HG03060 (cell line): ENCODE data around the gene EGFL7.

Source experiments
- ATAC-seq: cut with Tn5 transposase; IDR thresholded peaks from one replicate; pipeline ENCODE4 v1.9.1; 2021; ENCODE audit warnings: low read depth, moderate number of reproducible peaks; ENCODE audit not compliant: unreplicated experiment

EGFL7 gene

DNA sequence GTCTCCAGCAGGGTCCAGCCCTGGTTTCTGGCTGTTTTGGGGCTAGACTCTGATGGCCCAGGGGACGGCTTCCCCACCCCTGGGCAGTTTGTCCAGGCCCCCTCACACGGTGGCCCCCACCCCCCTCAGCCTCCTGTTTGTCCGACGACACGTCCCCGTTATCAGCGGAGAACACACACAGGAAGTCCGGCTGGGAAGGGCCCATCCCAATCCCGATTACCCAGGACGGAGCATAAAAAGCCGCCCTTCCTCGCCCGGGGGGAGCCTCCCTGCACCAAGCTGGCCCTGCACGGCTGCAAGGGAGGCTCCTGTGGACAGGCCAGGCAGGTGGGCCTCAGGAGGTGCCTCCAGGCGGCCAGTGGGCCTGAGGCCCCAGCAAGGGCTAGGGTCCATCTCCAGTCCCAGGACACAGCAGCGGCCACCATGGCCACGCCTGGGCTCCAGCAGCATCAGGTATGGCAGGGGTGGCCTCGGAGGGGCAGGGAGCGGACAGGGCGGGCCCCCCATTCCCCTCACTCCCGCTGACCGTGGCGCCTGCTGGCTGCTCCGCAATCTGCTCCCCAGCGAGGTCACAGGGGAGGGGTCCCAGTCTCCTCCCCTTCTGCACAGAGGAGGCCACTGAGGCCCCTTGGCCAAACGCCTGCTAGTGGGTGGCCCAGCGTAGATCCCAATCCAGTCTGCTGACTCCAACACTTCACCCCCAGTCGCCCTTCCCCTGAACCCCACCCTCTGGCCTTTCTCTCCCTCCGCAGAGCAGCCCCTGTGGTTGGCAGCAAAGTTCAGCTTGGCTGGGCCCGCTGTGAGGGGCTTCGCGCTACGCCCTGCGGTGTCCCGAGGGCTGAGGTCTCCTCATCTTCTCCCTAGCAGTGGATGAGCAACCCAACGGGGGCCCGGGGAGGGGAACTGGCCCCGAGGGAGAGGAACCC lies at the start of gene EGFL7:
Gene EGFL7, plus strand, starts transcription at position 261 of the 926 bp plus-strand sequence. CDS start 5,367 bp downstream, outside the sequence.
- no peak for ATAC-seq

GRCh38 chr9:136613824-136614371 lies 48.8 kb upstream of the EGFL7 start:
- ATAC-seq, result no peak

DNA sequence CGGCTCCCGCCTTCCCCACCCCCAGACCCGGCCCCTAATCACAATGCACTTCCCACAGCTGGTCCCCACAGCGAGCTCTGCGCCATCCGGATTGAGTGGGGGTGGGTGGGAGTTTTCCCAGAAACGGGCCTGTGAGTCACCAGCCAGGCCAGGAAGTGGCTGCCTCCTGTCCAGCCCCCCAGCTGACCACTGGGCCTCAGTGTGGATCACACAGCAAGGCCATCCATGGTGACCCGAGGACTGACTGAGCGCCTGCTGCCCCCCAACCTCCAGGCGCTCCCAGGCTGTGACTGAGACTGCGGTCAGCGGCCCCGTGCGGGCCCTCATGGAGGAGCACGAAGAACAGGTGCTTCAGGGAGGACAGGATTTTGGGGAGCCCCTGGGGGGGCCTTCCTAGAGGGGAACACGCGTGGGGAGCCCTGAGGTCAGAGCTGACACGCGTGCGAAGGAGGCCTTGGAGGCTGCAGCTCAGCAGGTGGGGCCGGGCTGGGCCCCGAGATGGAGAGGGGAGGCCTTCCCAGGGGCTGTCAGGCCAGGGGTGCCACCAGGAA lies 48.3 kb upstream of the EGFL7 start:
- no peak for ATAC-seq

DNA sequence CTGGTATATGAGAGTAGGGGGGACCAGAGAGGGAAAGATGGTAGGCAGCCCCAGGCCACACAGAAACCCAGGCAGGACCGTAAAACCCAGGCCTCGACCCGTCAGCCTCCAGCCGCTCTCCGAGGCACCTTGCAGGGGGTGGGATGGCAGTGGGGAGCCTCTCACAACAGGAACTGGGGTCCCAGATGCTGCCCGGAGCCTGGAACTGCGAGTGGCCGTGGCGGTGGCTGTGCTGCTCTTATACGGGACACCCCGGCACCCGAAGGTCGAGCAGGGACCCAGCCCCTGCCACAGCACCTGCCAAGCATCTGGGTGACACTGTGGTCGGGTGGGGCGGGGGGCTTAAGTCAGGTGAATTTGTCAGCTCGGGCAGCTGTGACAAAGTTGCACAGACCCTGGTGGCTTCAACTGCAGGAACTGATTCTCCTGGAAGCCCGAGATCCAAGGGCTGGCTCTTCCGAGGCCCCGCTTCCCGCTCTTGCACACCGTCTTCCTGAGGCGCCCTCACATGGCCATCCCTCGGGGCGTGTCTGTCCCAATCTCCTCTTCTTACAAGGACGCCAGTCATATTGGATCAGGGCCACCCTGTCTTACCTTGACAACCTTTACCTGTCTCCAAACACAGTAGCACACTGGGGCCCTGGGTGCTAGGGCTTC lies 47.6 kb upstream of the EGFL7 start:
- ATAC-seq, result no peak

DNA sequence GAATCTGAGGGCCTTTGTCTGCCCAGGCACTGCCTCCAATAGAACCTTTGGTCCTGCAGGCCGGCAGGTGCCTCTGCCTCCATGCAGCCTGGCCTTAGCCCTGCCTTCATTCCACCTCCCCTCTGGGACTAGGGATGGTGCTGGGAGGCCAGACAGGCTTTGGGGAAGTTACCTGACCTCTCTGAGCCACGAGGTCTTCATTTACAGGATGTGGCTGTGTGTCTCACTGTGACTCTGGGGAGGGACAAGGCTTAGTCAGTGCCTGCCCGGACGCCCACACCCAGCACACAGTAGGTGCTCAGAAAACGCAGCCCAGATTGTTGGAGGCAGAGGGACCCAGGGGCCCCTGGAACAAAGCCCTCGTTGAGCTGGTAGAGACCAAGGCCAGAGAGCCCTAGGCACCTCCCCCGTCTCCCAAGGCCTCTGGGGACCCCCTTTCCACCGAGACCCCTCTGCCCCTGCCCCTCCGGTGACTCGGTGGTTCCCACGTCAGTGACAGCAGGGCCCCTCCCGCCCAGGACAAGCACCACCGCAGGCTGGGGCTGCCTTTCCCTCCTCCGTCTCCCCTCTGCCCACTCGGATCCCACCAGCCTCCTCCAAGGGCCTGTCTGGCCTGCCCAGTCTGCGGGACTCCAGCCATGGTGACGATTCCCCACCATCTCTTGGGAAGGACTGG lies 46.9 kb upstream of the EGFL7 start:
- ATAC-seq, result no peak

DNA sequence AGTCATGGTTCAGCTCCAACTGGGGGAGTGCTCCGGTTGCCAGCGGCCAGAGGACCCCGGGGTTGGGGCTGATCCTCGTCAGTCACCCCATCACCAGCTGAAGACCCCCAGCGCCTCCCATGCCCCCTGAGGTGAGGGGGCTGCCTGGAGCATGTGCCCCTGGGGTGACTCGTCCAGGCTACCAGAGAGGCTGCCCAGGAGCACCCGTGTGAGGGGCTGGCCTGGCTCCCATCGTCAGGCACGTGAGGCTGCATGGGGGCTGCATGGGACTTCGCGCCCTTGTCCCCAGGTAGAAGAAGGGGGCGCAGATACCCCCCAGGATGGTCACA lies 46.4 kb upstream of the EGFL7 start:
- ATAC-seq, result no peak

DNA sequence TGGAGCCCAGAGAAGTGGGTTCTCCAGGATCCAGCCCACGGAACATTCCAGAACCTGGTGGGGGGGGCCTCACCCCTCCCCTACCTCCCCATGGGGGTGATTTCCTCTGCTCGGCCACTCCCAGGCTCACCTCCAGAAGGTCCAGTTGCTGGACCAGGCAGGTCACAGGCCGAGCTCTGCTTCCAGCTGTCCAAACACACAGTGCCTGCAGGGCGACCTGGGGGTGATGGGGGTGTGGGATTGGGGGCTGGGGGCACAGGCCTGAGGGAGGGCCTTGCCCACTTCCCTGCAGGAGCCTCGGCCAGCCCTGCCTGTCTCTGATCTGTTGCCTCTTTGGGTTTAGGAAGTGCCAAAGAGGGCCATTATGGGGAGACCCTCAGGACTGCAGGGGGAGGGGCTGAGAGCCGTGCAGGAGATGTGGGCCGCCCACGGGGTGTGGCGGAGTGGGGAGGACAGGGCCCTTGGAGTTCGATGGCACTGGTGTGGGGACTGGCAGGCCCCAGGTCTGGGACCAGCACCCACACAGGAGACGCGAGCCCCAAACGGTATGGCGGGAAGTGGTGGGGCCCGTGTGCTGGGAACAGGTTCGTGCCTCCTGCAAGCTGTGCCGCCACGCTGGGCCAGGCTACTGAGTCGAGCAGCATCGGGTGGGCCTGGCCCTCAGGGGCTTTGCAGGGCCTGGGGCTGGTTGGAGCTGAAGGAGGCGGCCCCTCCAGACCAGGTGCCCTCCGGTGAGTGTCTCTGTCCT lies 45.6 kb upstream of the EGFL7 start:
- no peak for ATAC-seq

DNA sequence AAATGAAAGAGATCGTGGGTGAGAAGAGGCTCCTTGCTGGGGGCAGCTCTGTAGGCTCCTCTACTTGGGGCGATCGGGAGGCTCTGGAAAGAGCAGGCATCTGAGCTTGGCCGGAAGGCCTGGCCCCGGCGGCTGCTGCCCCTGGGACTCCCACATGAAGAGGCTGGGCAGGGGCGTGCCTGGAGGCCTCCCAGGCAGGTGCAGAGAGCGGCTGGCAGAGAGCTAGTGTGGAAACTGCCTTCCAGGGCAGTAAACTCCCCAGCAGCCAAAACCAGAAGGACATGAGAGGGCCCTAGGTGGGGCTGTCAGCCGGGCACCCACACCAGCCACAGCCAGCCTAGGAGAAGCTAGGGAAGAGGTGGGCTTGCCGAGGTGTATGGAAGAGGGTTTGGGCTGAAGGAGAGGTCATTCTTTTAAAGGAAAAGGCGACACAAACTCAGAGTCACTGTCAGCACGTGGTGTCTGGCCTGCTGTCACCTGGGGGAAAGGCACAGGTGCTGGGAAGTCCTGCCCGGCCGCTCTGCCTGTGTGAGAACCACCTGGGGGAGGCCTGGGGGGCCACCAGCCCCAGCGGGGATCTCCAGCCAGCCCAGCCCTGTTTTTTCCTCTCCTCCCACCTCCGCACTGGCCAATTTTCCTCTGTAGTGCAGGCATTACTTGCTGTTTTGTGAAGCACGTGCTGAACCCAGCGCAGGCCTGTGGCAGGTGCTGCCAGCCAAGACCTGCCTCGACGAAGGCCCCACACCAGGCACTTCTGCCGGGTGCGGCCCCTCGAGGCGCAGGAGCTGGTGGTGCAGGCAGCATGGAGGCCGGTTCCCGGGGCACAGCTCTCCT lies 44.8 kb upstream of the EGFL7 start:
- no peak for ATAC-seq

DNA sequence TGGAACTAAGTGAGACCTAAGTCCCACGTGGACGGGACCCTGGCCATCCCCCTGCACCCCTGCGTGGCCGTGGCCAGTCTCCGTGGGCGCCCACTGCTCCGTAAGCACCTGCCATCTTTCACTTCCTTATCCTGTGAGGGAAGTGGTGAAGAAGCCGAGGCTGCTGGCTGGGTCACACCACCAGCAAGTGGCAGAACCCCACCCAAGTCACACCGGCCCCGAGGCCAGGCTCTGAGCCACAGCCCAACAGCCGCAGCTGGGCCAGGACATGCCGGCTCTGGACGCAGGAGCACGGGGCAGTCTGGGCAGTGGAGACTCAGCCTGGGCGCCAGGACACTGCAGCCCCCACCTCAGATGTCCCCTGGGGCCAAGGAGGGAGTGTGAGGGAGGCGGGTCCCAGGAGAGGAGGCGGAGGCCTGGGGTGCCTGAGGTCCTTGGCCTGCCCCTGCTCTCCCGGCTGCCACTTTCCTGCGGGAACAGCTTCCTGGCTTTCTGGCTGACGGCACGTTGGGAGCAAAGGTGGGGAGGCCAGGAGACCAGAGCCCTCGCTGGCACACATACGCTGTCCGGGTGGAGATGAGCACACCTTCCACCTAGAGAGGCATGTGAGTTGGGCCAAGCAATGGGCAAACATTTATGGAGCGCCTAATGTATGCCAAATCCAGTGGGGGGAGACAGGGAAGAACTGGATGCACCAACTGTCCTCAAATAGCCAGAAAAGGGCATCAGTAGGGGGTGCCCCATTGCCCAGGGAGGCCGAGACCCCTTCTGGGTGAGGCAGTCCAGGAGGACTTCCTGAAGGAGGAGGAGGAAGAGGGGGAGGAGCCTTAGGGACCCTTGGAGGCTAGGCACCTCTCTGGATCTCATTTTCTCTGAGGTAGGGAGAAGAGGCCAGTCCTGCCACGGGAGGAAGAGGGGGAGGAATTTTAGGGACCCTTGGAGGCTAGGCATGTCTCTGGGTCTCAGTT lies 43.9 kb upstream of the EGFL7 start:
- no peak for ATAC-seq

- no peak for ATAC-seq
Observed at GRCh38 chr9:136619742-136620440, 42.8 kb upstream of the EGFL7 start.

DNA sequence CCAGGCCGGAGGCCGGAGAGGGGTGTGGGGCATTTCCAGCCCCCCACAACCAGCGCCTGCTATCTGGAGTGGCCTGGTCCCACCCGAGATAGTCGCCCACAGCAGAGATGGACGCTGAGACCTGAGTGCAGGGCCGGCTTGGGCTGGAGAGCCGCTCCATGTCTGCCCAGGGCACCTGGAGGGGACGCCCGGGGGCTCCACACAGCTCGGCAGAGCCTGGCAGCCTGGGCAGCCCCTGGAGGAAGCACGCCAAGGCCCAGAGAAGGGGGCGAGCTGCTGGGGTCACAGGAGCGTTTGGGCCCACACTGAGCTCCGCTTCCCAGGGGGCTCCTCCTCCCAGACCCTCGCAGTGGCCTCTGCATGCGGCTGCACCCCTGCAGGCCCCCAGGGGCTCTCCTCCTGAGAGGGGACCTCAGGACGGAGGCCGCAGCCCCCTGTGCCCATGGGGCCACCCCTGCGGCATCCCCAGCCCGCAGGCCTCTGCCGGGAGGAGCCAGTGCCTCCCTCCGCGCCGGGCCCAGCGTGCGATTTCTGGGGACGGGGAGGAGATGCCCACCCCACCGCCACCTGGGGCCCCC lies 42.2 kb upstream of the EGFL7 start:
- ATAC-seq, result no peak

- no peak for ATAC-seq
Observed at GRCh38 chr9:136621019-136621733, 41.5 kb upstream of the EGFL7 start.

DNA sequence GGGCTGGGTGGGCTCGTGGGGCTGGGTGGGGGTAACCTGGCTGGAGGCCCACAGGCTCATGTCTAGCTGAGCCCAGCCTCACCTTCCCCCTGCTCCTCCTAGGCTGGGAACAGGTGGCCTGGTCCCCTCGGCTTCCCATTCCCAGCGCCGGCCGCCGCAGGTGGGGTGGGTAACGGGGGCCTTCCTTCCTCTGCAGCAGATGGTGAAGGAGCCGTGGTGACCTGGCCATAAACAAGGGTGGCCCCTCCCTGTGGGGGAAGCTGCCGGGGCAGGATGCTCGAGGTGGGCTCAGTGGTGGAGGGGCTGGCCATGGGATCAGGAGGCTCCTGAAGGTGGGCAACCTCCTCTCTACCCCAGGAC lies 41.0 kb upstream of the EGFL7 start:
- no peak for ATAC-seq

DNA sequence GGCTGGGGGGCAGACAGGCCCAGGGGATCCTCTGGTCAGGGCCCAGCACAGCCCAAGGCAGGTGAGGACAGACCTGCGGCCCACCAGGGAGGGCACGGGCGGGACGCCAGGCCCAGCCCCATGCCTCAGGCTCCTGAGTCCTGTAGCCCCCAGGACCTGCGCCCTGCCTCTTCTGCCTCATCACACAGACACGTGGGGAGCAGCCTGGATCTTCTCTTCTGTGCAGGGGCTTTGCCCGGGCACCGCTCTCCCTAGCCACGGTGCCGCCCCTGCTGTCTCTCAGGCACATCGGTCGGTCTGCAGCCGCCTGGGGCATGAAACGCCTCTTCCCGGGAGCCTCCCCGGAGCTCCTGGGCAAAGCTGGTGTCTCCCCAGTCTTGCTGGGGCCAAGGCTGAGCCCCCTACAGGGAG lies 40.2 kb upstream of the EGFL7 start:
- ATAC-seq, result no peak

DNA sequence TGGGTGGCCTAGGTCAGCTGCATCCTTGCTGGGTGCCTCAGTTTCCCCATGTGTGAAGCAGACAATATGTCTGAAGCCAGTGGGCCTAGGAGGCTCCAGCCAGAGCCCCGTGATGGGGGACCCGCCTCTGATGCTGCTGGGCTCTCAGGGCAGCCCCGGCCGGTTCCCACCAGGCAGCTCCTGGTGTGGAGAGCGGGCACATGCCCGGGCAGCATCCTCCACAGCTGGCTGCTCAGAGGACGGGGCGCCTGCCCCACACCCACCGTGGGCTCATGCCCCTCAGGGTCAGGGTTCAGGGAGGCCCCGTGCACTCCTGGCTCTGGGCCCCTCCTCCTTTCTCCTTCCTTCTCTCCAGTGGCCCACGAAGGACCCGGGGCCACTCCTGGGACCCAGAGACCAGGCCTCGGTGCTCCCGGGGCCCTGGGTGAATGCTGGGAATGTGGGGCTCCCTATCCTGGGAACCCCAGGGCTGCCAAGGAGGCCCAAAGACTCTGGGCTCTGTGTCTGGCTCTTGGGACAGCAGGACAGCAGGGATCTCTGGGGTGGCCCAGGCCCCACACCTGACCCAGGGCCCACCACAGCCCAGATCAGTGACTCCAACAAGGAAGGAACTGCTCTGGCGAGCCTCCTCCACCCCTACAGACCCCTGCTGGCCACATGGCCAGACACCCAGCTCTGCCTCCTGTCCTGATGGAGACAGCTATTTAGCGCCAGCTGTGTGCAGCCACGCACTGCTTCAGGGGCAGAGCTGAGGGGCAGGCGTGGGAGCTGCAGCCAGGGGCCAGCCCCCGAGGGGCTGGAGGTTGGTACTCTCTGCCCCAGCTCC lies 39.5 kb upstream of the EGFL7 start:
- ATAC-seq, result no peak

DNA sequence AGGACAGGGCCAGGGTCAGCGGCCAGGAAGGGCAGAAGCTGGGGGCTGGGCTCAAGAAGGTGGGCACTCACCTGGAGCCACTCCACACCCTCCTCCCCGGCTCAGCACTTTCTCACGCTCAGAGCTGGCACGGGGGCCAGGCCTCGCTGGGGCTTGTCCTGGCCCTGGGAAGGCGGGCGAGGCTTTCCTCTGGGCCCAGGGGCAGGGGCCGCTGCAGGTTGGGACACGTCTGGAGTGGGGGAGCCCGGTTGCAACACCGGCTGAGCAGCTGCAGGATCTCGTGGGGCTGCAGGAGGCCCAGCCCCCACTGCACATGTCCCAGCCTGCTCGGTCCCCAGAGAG lies 38.9 kb upstream of the EGFL7 start:
- no peak for ATAC-seq
